PC-9 (cell line): Measurements from ENCODE around the gene THUMPD3.

ENCODE experiments used
- EZH2 ChIP-seq: fragments of 200-600 bp; sonication (generic); IDR thresholded peaks from 2 replicates; pipeline ENCODE4 v1.8.0; 2017; ENCODE audit warnings: antibody characterized with exemption, low read depth
- TF ChIP-seq, protein P1 (sequence below): fragments of 200-600 bp; sonication (generic); conservative IDR thresholded peaks from 2 replicates; pipeline ENCODE4 v1.6.1; 2017; ENCODE audit warnings: mixed run types, antibody characterized with exemption, mild to moderate bottlenecking, moderate library complexity

DNA sequence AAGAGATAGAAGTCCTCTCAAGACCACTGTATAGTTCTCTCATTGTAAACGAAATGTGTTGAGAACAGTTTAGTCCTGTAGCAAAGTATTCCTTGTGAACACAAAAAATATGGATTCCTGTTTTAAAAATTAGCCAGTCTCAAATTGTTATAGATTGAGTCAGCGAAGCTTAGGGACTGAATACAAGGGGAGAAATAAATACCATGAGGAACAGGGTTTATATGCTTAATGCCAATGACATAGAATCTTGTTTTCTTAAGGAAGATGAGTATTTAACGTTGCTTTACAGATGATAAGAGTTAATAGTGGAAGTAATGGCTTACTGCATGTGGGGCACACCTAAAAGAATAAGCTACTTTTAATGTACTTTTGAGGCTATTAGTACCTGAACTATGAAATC is 72.5 kb downstream of the THUMPD3 start:
- TF ChIP-seq EZH2, result no peak
- TF ChIP-seq, protein P1, sequence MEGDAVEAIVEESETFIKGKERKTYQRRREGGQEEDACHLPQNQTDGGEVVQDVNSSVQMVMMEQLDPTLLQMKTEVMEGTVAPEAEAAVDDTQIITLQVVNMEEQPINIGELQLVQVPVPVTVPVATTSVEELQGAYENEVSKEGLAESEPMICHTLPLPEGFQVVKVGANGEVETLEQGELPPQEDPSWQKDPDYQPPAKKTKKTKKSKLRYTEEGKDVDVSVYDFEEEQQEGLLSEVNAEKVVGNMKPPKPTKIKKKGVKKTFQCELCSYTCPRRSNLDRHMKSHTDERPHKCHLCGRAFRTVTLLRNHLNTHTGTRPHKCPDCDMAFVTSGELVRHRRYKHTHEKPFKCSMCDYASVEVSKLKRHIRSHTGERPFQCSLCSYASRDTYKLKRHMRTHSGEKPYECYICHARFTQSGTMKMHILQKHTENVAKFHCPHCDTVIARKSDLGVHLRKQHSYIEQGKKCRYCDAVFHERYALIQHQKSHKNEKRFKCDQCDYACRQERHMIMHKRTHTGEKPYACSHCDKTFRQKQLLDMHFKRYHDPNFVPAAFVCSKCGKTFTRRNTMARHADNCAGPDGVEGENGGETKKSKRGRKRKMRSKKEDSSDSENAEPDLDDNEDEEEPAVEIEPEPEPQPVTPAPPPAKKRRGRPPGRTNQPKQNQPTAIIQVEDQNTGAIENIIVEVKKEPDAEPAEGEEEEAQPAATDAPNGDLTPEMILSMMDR, result no peak
